NCI-H82 treated with DMSO at 0.1 percent for 48 hours (cell line): ENCODE results near the gene PLA1A.
"Not testable (repeated sequence)": the region's sequence is repeated elsewhere in the genome, so short reads cannot be mapped to it uniquely, and the experiment has no call there.

Experiments used
- DNase-seq: peaks from one replicate; lab custom pipeline; 2025; ENCODE audit not compliant: unreplicated experiment; lab: John Stamatoyannopoulos, UW

The PLA1A gene

GRCh38 chr3:119660474-119661440 is 63.1 kb downstream of the PLA1A start, which contains the start of gene POPDC2:
TSS of gene POPDC2 (minus strand) at chr3:119660589. CDS start at chr3:119660423, 166 bp downstream.
- DNase-seq = no peak

DNA sequence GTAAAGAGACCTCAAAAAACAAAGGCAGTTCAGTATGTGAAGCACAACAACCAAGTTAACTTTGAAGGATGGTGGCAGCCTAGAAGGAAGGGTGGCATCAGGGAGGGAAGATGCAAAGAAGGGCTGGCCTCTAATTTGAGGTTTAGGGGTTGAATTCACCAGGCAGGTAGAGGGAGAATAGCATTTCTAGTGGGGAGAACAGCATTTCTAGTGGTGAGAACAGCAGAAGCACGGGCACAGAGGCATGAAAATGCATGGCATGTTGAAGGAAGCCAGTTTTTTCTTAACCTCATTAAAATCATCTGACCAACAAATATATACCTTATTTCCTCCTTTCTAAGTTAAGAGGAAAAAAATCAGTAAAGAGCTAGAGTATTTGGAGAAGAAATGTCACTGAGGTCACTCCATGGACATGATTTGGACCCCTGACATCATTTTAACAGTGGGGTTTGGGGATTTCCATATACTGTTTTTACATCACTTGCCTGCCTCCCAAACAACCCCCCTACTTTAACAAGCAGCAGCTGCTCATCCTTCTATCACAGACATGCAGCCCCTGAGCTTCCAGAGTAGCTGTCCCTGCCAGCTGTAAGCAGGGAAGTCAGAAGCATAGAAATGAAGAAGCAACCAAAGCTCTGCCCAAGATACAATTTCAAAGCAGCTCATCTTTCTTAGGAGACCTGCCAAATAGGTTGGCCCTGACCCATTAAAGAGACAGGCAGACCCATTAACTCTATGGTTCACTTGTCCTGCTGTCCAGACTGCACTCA is 65.1 kb downstream of the PLA1A start:
- DNase-seq = no peak

- no peak for DNase-seq
Measured at GRCh38 chr3:119663885-119664284, 66.2 kb downstream of the PLA1A start.

GRCh38 chr3:119664370-119664769 is 66.7 kb downstream of the PLA1A start:
- DNase-seq = no peak

DNA sequence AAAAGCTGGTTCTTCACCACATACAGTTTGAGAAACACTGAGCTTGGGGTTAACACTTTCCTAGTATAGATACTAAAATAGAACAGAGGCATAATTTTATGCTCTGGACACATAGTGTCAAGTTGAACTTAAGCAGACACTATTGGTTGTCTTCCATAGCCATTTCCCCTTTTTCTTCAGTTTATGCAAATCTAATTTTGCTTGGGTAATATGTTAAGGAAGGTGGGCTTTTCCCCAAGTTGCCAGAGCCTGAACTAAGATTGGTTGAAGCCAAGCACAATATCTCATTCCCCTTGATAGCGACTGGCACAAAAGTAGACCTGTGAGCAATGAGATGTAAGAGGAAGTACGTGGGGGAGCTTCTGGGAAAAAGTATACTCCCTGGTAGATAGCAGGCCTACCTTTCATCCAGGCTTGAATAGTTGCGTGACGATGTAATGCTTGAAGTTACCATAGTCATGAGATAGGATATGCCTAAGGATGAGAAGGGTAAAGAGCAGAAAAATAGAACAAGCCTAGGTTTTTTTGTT is 67.2 kb downstream of the PLA1A start:
- no peak for DNase-seq

DNA sequence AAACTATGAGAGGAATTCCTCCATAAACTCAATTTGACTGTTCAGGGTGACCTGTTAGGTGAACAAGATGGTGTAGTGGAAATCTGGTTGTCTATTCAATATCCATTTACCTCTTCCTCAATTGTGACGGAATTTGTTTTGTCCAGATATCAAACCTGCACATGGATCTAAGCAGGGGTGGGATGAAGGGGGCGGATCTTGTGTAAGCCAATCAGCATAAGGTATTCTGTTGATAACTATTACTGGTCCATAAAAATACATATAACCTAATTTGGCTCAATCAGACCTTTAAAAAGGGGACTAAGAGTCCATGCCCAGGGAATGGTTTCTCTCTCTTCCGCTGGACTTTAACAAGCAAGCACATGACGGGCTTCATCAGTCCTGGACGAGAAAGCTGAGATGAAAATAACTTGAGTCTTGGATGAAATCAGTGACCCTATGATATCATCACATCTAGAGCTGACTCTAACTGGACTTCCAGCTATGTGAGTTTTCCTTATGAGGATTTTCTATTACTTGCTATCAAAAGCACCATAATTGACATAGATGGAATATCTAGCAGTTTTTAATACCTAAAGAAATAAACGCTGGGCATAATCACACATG is 68.4 kb downstream of the PLA1A start:
- DNase-seq = no peak

- no peak for DNase-seq
Measured at GRCh38 chr3:119669906-119670570, 72.4 kb downstream of the PLA1A start.

DNA sequence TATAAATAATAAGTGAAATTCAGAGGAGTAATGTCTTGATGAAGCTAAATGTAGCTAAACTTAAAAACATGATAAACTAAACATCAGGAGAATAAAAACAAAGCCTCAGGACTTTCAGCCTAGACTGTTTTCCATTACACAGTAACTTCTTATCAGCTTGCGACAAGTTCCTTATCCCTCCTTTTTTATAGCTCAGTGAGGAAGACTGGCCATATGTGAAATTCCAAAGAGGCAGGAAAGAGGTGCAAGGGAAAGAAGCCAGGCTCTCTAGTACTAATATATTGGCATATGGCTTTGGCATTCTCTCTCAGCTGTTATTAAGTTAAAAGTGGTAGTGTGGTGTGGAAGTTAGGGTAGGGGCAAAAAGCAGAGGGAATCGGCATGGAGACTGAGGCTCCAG is 75.1 kb downstream of the PLA1A start:
- DNase-seq = no peak

DNA sequence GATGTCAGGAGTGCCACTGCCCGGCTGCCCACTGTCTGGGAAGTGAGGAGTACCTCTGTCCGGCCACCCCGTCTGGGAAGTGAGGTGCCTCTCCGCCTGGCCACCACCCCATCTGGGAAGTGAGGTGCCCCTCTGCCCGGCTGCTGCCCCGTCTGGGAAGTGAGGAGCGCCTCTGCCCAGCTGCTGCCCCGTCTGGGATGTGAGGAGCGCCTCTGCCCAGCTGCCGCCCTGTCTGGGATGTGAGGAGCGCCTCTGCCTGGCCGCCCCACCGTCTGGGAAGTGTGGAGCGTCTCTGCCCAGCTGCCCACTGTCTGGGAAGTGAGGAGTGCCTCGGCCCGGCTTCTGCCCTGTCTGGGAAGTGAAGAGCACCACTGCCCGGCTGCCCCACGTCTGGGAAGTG is 76.2 kb downstream of the PLA1A start:
- DNase-seq = no peak

- DNase-seq = no peak
Measured at GRCh38 chr3:119675188-119675874, 77.6 kb downstream of the PLA1A start.

- peak; percentile 81 for DNase-seq
Measured at GRCh38 chr3:119676020-119676419, 78.3 kb downstream of the PLA1A start.

DNA sequence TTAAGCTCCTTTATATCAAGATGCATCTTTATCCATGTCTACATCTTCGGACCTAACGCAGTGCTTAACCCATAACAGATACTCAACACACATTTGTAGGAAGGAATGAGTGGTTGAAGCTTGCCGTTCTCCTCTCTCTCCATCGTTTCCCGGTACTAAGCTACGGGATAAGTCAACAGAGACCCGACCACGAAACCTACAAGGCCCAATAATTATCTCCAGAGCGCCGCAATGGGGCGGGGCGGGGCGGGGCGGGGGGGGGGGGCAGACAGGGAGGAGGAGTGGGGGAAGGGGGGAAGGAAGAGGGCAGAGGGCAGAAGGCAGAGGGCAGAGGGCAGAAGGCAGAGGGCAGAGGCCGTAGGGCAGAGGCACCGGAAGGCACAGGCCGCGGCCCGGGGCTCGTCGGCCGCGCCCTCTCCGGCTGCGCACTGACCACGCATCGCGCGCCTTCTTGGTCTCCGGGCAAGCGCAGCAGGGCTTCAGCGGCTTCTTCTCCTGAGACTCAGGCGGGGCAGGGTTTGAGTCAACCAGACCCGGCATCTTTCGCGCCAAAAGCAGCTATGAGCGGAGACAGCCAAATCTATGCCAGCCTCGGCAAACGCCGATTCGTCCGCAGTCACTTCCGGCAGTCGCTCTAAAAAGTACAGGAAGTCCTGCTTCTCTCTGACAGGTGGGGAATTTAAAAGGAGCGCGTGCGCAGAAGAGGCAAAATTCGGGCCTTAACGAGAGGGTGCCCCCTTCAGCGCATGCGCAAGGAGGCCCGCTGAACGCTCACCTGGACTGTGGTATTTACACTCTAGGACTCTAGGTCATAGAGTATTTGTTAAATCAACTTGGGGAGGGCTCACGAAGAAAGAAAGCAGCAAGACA is 79.3 kb downstream of the PLA1A start, which contains the start of gene COX17:
Gene COX17 (minus strand): TSS at position 636 of the 870 bp plus-strand sequence. CDS start 96 bp downstream, at position 540.
- peak; percentile 89 for DNase-seq

- no peak for DNase-seq
Measured at GRCh38 chr3:119677641-119677934, 79.9 kb downstream of the PLA1A start.

DNA sequence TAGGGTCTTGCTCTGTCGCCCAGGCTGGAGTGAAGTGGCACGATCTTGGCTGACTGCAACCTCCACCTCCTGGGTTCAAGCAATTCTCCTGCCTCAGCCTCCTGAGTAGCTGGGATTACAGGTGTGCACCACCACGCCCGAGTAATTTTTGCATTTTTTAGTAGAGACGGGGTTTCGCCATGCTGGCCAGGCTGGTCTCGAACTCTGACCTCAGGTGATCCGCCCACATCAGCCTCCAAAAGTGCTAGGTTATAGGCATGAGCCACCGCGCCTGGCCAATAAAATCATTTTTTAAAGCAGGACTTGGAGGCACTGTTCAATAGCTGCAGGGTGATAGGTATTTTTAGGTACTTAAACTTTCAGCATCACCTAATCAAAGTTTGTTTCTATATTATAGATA is 80.5 kb downstream of the PLA1A start:
- DNase-seq = not testable (repeated sequence)
